KMS-11 (cell line): ENCODE measurements around the gene SMIM17.

Experiments used
- H2AFZ ChIP-seq: fragments of 200-600 bp; sonication (generic); 2 replicates; pipeline ENCODE4 v1.6.1; 2016; ENCODE audit warnings: antibody characterized with exemption, mixed run types, low read depth
- H3K27ac ChIP-seq: fragments of 200-600 bp; sonication (generic); 2 replicates; pipeline ENCODE4 v1.6.1; 2016; ENCODE audit warnings: mild to moderate bottlenecking, mixed run types
- H3K27me3 ChIP-seq: fragments of 200-600 bp; sonication (generic); 2 replicates; pipeline ENCODE4 v1.6.1; 2017; ENCODE audit warnings: mild to moderate bottlenecking, low read depth, mixed run types, moderate library complexity; ENCODE audit not compliant: insufficient read depth
- H3K36me3 ChIP-seq: fragments of 200-600 bp; sonication (generic); 2 replicates; pipeline ENCODE4 v1.6.1; 2017; ENCODE audit warnings: mild to moderate bottlenecking, mixed run types; ENCODE audit not compliant: insufficient read depth
- H3K4me1 ChIP-seq: fragments of 200-600 bp; sonication (generic); 2 replicates; pipeline ENCODE4 v1.6.1; 2016; ENCODE audit warnings: mild to moderate bottlenecking, low read depth, mixed run types; ENCODE audit not compliant: poor library complexity, severe bottlenecking
- H3K4me2 ChIP-seq: fragments of 200-600 bp; sonication (generic); 2 replicates; pipeline ENCODE4 v1.7.0; 2016; ENCODE audit warnings: mild to moderate bottlenecking, mixed run types
- H3K4me3 ChIP-seq: fragments of 200-600 bp; sonication (generic); IDR thresholded peaks from 2 replicates; pipeline ENCODE4 v1.6.1; 2017; ENCODE audit warnings: low read depth, low read length, mixed read lengths; ENCODE audit not compliant: insufficient read depth
- H3K79me2 ChIP-seq: fragments of 200-600 bp; sonication (generic); 2 replicates; pipeline ENCODE4 v1.6.1; 2016; ENCODE audit warnings: low read depth, mixed run types; ENCODE audit not compliant: insufficient read depth
- H3K9ac ChIP-seq: fragments of 200-600 bp; sonication (generic); 2 replicates; pipeline ENCODE4 v1.6.1; 2016; ENCODE audit warnings: mild to moderate bottlenecking, mixed run types
- H4K20me1 ChIP-seq: fragments of 200-600 bp; sonication (generic); 2 replicates; pipeline ENCODE4 v1.6.1; 2016; ENCODE audit warnings: mild to moderate bottlenecking, mixed run types; ENCODE audit not compliant: insufficient read depth
- TF ChIP-seq, protein P1 (sequence below): fragments of 200-600 bp; sonication (generic); conservative IDR thresholded peaks from 2 replicates; pipeline ENCODE4 v1.6.1; 2017; ENCODE audit warnings: low read depth, mild to moderate bottlenecking, antibody characterized with exemption, low read length, moderate library complexity, mixed read lengths

Gene SMIM17

DNA sequence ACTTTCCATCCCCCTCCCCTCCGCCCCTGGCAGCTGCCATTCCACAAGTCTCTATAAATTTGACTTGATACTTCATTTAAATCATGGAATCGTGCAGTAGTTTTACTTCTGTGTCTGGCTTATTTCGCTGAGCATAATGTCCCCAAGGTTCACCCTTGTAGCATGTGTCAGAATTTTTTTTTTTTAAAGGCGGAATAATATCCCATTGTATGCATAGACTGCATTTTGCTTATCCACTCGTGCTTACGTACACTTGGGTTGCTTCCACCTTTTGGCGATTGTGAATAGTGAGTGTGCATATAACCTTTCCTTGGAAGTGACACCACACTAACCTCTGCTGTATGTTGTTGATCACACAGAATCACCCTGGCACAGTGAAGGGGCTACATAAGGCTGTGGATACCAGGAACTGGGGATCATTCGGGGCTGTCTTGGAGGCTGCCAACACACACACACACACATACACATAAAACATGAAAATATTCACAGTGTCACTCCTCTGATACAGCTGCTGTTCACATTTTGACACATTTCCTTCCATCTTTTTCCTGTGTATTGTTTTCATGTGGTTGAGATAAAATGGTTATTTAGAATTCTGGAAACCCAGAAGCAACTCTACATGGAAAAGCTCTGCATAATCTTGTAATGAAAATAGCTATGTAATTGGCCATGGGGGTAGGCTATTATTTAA, 34.5 kb upstream of the SMIM17 start:
- H3K4me2 ChIP-seq: no peak overlapping the region
- no peak overlapping the region for H3K4me3 ChIP-seq
- H3K79me2 ChIP-seq: no peaks in the 10 kb centered on the region; the same call in 1 of the 2 replicates
- no peak overlapping the region for H3K27ac ChIP-seq
- no peaks in the 10 kb centered on the region for H3K4me1 ChIP-seq
- no peaks in the 10 kb centered on the region for H3K36me3 ChIP-seq
- H2AFZ ChIP-seq: no peak overlapping the region
- no peak overlapping the region for H3K9ac ChIP-seq
- TF ChIP-seq, protein P1, sequence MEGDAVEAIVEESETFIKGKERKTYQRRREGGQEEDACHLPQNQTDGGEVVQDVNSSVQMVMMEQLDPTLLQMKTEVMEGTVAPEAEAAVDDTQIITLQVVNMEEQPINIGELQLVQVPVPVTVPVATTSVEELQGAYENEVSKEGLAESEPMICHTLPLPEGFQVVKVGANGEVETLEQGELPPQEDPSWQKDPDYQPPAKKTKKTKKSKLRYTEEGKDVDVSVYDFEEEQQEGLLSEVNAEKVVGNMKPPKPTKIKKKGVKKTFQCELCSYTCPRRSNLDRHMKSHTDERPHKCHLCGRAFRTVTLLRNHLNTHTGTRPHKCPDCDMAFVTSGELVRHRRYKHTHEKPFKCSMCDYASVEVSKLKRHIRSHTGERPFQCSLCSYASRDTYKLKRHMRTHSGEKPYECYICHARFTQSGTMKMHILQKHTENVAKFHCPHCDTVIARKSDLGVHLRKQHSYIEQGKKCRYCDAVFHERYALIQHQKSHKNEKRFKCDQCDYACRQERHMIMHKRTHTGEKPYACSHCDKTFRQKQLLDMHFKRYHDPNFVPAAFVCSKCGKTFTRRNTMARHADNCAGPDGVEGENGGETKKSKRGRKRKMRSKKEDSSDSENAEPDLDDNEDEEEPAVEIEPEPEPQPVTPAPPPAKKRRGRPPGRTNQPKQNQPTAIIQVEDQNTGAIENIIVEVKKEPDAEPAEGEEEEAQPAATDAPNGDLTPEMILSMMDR: no peak
- H4K20me1 ChIP-seq: no peaks in the 10 kb centered on the region
- H3K27me3 ChIP-seq: no peaks in the 10 kb centered on the region

- Histone ChIP-seq H2AFZ (no peak overlapping the region), H3K36me3 (no peaks in the 10 kb centered on the region), H3K9ac (no peak overlapping the region), H3K79me2 (no peaks in the 10 kb centered on the region; the same call in 1 of the 2 replicates), H4K20me1 (no peaks in the 10 kb centered on the region), H3K27ac (no peak overlapping the region), H3K27me3 (no peaks in the 10 kb centered on the region), H3K4me1 (no peaks in the 10 kb centered on the region), H3K4me3 (no peak overlapping the region), H3K4me2 (no peak overlapping the region)
- TF ChIP-seq, protein P1: no peak
Measured at GRCh38 chr19:56611288-56611687, 31.7 kb upstream of the SMIM17 start.

GRCh38 chr19:56612737-56613136, 30.2 kb upstream of the SMIM17 start:
- Histone ChIP-seq H3K4me2 (no peak overlapping the region), H3K4me1 (no peaks in the 10 kb centered on the region), H2AFZ (no peak overlapping the region), H3K9ac (no peak overlapping the region), H3K4me3 (no peak overlapping the region), H3K27ac (no peak overlapping the region), H3K36me3 (no peaks in the 10 kb centered on the region), H3K79me2 (no peaks in the 10 kb centered on the region; the same call in 1 of the 2 replicates), H3K27me3 (no peaks in the 10 kb centered on the region), H4K20me1 (no peaks in the 10 kb centered on the region)
- TF ChIP-seq, protein P1: no peak

- Histone ChIP-seq H4K20me1 (no peaks in the 10 kb centered on the region), H3K79me2 (no peaks in the 10 kb centered on the region; the same call in 1 of the 2 replicates), H3K9ac (no peak overlapping the region), H3K4me2 (no peak overlapping the region), H3K4me3 (no peak overlapping the region), H2AFZ (no peak overlapping the region), H3K27me3 (no peaks in the 10 kb centered on the region), H3K36me3 (no peaks in the 10 kb centered on the region), H3K4me1 (no peaks in the 10 kb centered on the region), H3K27ac (no peak overlapping the region)
- TF ChIP-seq, protein P1: no peak
Measured at GRCh38 chr19:56613639-56614038, 29.3 kb upstream of the SMIM17 start.
